ENCODE results near the gene KRTAP2-2.
"Not testable (repeated sequence)": the region's sequence is repeated elsewhere in the genome, so short reads cannot be mapped to it uniquely, and the experiment has no call there.

The KRTAP2-2 gene

DNA sequence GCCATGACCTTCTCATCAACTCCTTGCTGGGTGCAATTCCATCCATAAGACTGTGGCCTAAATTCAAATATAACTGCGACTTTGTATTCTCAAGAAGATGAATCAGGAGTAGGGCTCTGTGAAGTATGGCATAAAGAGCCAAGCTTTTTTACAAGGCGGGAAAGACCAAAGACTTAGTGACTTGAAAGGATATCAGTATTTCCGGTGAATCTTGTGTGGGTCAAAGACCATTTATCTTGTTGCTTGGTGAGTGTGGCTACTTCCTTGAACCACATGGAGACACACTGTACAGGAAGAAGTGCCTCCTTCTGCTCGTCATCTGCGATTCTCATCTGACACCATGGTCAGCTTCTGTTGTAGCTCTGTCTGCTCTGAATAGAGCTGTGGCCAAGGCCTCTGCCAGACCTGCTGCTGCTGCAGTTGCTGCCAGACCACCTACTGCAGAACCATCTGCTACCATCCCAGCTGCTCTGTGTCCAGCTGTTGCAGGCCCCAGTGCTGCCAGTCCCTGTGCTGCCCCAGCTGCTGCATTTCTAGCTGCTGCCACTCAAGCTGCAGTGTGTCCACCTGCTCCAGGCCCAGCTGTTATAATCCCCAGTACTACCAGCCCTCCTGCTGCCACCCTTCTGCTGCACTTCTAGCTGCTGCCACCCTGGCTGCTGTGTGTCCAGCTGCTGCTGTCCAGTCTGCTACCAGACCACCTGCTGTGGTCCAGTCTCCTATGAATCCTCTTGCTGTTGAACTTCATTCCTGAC, 16.8 kb upstream of the KRTAP2-2 start:
- no peak for DNase-seq (ENCODE audit: low read depth, low spot score)
- Histone ChIP-seq H3K27me3 (ENCODE audit: insufficient read depth, insufficient read length) (no peaks in the 10 kb centered on the region), H3K4me3 (ENCODE audit: insufficient read length, low read depth) (no peak overlapping the region), H3K9me3 (ENCODE audit: insufficient read depth, low read length) (no peaks in the 10 kb centered on the region), H3K4me1 (ENCODE audit: insufficient read depth, insufficient read length) (no peaks in the 10 kb centered on the region), H3K36me3 (ENCODE audit: insufficient read depth, insufficient read length, low read length) (no peaks in the 10 kb centered on the region), H3K9ac (ENCODE audit: insufficient read length, low read depth) (no peak overlapping the region)
- TF ChIP-seq YY1 (IDR thresholded peaks at IDR 0.05; ENCODE audit: insufficient read depth, insufficient read length), result no peak
- TF ChIP-seq ZNF274 (IDR thresholded peaks at IDR 0.05; ENCODE audit: low read depth, low read length), result no peak
- TF ChIP-seq SUZ12 (IDR thresholded peaks at IDR 0.05; ENCODE audit: extremely low read depth, insufficient read depth, insufficient read length), result no peak

DNA sequence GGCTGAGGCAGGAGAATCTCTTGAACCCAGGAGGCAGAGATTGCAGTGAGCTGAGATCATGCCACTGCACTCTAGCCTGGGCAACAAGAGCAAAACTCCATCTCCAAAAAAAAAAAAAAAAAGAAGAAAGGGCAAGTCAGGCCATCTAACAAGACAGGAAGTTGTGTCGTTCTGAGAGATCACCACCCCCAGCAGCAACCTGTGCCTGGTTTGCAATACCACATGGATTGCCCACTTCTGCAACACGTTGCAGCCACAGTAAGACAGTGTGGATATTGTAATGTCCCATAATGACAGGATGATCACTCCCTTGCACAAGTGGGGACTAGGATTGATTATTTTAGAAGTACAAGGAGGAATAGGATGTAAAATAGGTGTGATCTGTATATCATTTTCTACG, 14.0 kb upstream of the KRTAP2-2 start:
- H3K4me3 ChIP-seq (ENCODE audit: insufficient read length, low read depth), result no peak overlapping the region
- no peaks in the 10 kb centered on the region for H3K4me1 ChIP-seq (ENCODE audit: insufficient read depth, insufficient read length)
- H3K9ac ChIP-seq (ENCODE audit: insufficient read length, low read depth), result no peak overlapping the region
- no peaks in the 10 kb centered on the region for H3K9me3 ChIP-seq (ENCODE audit: insufficient read depth, low read length)
- TF ChIP-seq SUZ12 (IDR thresholded peaks at IDR 0.05; ENCODE audit: extremely low read depth, insufficient read depth, insufficient read length) (no peak), ZNF274 (IDR thresholded peaks at IDR 0.05; ENCODE audit: low read depth, low read length) (no peak), YY1 (IDR thresholded peaks at IDR 0.05; ENCODE audit: insufficient read depth, insufficient read length) (no peak)
- H3K27me3 ChIP-seq (ENCODE audit: insufficient read depth, insufficient read length), result no peaks in the 10 kb centered on the region
- no peaks in the 10 kb centered on the region for H3K36me3 ChIP-seq (ENCODE audit: insufficient read depth, insufficient read length, low read length)
- no peak for DNase-seq (ENCODE audit: low read depth, low spot score)

DNA sequence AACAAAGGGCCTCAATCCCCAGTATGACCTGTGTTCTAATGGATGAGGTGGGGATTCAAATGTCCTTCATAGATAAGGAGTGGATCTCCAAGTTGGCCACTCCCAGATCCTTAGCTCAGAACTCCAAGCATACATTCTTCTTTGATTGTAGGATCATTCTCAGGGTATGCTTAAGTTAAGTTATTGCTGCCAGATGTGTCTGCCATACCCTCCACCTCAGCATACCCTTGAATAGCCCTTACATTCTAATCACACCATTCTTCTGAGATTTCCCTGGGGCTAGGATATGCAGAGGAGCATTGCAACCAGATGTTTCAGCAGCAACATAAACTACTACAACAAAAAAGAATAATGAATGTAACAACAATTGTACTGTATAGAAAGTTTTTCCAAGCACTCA, 12.3 kb upstream of the KRTAP2-2 start:
- Histone ChIP-seq H3K36me3 (ENCODE audit: insufficient read depth, insufficient read length, low read length) (no peaks in the 10 kb centered on the region), H3K9me3 (ENCODE audit: insufficient read depth, low read length) (no peaks in the 10 kb centered on the region), H3K27me3 (ENCODE audit: insufficient read depth, insufficient read length) (no peaks in the 10 kb centered on the region), H3K4me1 (ENCODE audit: insufficient read depth, insufficient read length) (no peaks in the 10 kb centered on the region), H3K9ac (ENCODE audit: insufficient read length, low read depth) (no peak overlapping the region), H3K4me3 (ENCODE audit: insufficient read length, low read depth) (no peak overlapping the region)
- TF ChIP-seq ZNF274 (IDR thresholded peaks at IDR 0.05; ENCODE audit: low read depth, low read length) (no peak), YY1 (IDR thresholded peaks at IDR 0.05; ENCODE audit: insufficient read depth, insufficient read length) (no peak), SUZ12 (IDR thresholded peaks at IDR 0.05; ENCODE audit: extremely low read depth, insufficient read depth, insufficient read length) (no peak)
- DNase-seq (ENCODE audit: low read depth, low spot score), result no peak

DNA sequence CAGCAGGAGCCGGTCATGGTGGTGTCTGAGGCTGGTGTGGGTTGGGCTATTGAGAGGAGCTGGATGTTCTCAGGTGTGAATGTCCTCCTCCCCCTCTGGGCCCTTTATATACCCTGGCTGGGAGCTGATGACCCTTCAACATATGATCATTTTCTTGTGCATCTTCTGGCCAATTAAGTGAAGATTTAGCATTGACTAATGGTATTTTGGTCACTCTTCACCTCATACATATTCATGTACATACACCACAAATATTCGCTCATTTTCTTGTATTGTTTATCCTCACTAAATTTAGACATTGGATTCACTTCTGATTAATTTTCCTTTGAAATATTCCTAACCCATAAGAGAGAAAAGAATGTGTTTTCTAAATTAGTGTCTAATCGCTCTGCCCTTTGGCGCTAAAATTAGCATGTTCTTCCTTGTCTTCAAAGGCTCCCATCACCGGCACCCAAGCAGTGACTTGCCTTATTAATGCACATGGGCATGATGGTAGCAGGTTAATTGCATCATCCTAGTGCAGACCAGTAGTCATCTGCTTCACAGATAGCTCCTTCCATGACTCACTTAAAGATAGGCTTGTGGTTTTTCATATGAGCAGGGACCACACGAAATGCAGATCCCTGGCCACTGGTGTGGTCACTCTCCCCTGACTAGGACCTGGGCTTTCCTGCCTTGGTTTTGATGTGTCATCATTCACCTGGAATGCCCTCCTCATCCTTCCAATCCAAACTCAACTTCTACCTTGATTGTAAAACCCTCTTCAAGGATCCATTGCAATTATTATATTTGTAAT, 11.0 kb upstream of the KRTAP2-2 start, which contains the start of gene KRTAP2-4:
KRTAP2-4 (minus strand) TSS at position 51 of the 796 bp plus-strand sequence; CDS start at position 17, 34 bp downstream.
- Histone ChIP-seq H3K4me3 (ENCODE audit: insufficient read length, low read depth) (no peak within 1 kb of the TSS), H3K9ac (ENCODE audit: insufficient read length, low read depth) (no peak within 1 kb of the TSS), H3K4me1 (ENCODE audit: insufficient read depth, insufficient read length) (no peaks in the 10 kb centered on the region), H3K36me3 (ENCODE audit: insufficient read depth, insufficient read length, low read length) (no peaks in the 10 kb centered on the region), H3K9me3 (ENCODE audit: insufficient read depth, low read length) (no peaks in the 10 kb centered on the region), H3K27me3 (ENCODE audit: insufficient read depth, insufficient read length) (no peaks in the 10 kb centered on the region)
- no peak for DNase-seq (ENCODE audit: low read depth, low spot score)
- TF ChIP-seq ZNF274 (IDR thresholded peaks at IDR 0.05; ENCODE audit: low read depth, low read length) (no peak), YY1 (IDR thresholded peaks at IDR 0.05; ENCODE audit: insufficient read depth, insufficient read length) (no peak), SUZ12 (IDR thresholded peaks at IDR 0.05; ENCODE audit: extremely low read depth, insufficient read depth, insufficient read length) (no peak)

DNA sequence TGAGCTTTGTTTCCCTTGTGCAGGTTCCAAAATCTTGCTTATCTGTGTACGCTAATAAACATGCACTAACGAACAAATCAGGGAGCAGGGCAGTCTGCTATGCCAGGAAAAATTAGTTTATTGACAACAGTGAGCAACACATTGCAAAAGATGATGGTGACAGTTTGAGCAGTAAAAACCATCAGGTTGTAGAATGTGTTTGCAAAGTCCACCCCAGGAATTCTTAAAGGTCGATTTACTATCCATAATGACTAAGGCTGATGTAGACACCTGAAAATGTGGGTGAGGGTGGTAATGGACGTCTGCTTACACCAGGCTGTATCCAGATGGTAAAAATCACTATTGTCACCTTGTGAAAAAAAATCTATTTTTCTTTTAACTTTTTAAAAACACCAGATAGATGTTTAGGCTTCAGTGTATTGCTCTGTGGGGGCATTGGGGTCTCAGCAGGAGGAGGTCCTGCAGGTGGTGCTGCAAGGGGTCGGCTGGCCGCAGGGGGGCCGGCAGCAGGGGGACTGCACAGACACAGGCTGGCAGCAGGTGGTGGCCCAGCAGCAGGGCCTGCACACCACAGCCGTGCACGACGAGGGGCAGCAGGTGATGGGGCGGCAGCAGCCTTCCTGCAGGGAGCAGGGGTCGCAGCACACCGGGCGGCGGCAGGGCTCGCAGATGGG, 10.1 kb upstream of the KRTAP2-2 start:
- H3K9me3 ChIP-seq (ENCODE audit: insufficient read depth, low read length); H3K4me3 ChIP-seq (ENCODE audit: insufficient read length, low read depth); H3K4me1 ChIP-seq (ENCODE audit: insufficient read depth, insufficient read length); H3K36me3 ChIP-seq (ENCODE audit: insufficient read depth, insufficient read length, low read length); DNase-seq (ENCODE audit: low read depth, low spot score); H3K27me3 ChIP-seq (ENCODE audit: insufficient read depth, insufficient read length); H3K9ac ChIP-seq (ENCODE audit: insufficient read length, low read depth): not testable (repeated sequence)

DNA sequence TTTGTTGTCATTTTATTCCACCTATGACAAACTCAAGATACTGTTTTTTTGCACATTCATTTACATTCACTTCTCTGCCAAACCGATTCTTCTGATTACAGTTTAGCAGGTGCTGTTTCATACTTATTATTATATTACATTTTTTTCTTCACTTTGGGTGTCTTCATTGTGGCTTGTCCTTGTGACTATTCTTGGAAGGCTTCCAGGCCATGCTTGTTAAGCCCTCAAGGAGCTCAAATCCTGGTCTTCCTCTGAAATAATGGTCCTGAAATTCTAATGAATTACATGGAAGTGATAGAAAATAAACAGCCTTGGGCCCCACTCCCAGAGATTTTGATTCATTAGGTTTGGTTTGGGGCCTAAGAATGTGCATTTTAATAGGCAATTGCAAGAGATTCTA, 9.3 kb upstream of the KRTAP2-2 start:
- H3K9ac ChIP-seq (ENCODE audit: insufficient read length, low read depth), result no peak overlapping the region
- no peaks in the 10 kb centered on the region for H3K4me1 ChIP-seq (ENCODE audit: insufficient read depth, insufficient read length)
- H3K27me3 ChIP-seq (ENCODE audit: insufficient read depth, insufficient read length), result no peaks in the 10 kb centered on the region

DNA sequence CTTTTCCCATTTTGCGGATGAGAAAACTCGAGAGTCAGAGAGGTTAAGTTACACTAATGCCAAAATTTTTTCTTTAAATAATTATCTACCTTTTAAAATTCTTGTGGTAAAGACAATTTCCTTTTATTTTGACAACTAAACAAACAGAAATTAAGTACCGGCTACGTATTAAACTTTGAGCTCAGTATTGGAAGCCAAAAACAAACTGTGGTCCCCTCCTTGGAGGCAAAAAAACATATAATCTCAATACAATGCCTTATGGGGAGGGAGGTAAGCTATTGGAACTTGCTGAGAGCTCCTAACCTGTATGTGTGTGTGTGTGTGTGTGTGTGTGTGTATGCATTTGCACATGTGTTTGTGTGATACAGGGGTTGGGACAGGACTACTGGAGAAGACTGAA, 8.4 kb upstream of the KRTAP2-2 start:
- no peak for TF ChIP-seq SUZ12 (IDR thresholded peaks at IDR 0.05; ENCODE audit: extremely low read depth, insufficient read depth, insufficient read length)
- no peak for TF ChIP-seq ZNF274 (IDR thresholded peaks at IDR 0.05; ENCODE audit: low read depth, low read length)
- TF ChIP-seq YY1 (IDR thresholded peaks at IDR 0.05; ENCODE audit: insufficient read depth, insufficient read length), result no peak
- no peak for DNase-seq (ENCODE audit: low read depth, low spot score)
- Histone ChIP-seq H3K4me3 (ENCODE audit: insufficient read length, low read depth) (no peak overlapping the region), H3K36me3 (ENCODE audit: insufficient read depth, insufficient read length, low read length) (no peaks in the 10 kb centered on the region), H3K9me3 (ENCODE audit: insufficient read depth, low read length) (no peaks in the 10 kb centered on the region), H3K4me1 (ENCODE audit: insufficient read depth, insufficient read length) (no peaks in the 10 kb centered on the region), H3K27me3 (ENCODE audit: insufficient read depth, insufficient read length) (no peaks in the 10 kb centered on the region), H3K9ac (ENCODE audit: insufficient read length, low read depth) (no peak overlapping the region)

More for the DNA sequence above, 9.3 kb upstream of the KRTAP2-2 start:
- TF ChIP-seq ZNF274 (IDR thresholded peaks at IDR 0.05; ENCODE audit: low read depth, low read length), result no peak
- no peak for TF ChIP-seq SUZ12 (IDR thresholded peaks at IDR 0.05; ENCODE audit: extremely low read depth, insufficient read depth, insufficient read length)
- no peak for TF ChIP-seq YY1 (IDR thresholded peaks at IDR 0.05; ENCODE audit: insufficient read depth, insufficient read length)
- no peak for DNase-seq (ENCODE audit: low read depth, low spot score)
- H3K9me3 ChIP-seq (ENCODE audit: insufficient read depth, low read length), result no peaks in the 10 kb centered on the region
- H3K36me3 ChIP-seq (ENCODE audit: insufficient read depth, insufficient read length, low read length), result no peaks in the 10 kb centered on the region
- H3K4me3 ChIP-seq (ENCODE audit: insufficient read length, low read depth), result no peak overlapping the region

Measured in NT2/D1 (cell line).